ENCODE measurements around the gene SRD5A1. TPM values are rescaled to one million over a fixed set of nuclear protein-coding genes. Genes with fewer than 3 reads are reported as not detected.

Gene SRD5A1
- total RNA-seq, 1 donor from 2014 or later: 37.4 TPM

DNA sequence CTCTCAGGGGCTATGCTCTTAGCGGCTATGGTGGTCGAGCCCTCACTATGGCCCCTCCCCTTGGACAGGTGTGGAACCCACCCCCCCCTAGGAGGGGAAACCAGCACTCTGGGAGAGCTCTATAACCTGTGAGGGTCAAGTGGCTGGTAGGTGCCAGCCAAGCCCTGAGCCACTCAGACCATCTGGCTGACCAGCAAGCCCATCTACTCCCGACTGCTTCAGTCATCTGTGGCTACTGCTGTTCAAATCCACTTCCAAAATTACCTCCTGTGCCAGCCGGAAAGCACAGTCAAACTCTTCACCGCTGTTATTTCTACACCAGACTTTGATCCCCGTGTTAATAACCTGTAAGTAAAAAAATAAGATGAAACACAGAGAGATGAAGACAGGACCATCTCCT is 28.9 kb upstream of the SRD5A1 start:
- H3K27me3 ChIP-seq (ENCODE audit: control insufficient read depth, insufficient read depth, low read length): no peaks in the 10 kb centered on the region
- DNase-seq (ENCODE audit: low read depth): no peak
- H3K36me3 ChIP-seq (ENCODE audit: control insufficient read depth, insufficient read depth, low read length): peaks cover 11% of the 10 kb centered on the region

DNA sequence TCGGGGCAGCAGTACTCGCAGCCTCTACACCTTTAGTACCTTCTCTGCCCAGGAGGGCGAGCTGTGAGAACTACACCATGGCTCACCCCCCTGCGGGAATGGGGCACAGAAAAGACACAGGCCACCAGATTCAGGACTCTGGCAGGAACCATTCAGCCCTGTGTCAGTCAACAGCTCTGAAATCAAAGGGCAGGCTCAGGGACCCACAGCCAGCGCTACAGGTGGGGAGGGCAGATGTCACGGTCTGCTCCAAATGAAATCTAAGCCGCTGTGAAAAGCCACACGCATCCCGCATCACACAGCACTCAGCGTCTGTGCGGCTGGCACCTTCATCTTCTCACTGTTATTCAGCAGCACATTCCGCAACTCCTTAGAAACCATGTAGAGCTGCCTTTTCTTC is 28.3 kb upstream of the SRD5A1 start:
- TF ChIP-seq, protein P1, sequence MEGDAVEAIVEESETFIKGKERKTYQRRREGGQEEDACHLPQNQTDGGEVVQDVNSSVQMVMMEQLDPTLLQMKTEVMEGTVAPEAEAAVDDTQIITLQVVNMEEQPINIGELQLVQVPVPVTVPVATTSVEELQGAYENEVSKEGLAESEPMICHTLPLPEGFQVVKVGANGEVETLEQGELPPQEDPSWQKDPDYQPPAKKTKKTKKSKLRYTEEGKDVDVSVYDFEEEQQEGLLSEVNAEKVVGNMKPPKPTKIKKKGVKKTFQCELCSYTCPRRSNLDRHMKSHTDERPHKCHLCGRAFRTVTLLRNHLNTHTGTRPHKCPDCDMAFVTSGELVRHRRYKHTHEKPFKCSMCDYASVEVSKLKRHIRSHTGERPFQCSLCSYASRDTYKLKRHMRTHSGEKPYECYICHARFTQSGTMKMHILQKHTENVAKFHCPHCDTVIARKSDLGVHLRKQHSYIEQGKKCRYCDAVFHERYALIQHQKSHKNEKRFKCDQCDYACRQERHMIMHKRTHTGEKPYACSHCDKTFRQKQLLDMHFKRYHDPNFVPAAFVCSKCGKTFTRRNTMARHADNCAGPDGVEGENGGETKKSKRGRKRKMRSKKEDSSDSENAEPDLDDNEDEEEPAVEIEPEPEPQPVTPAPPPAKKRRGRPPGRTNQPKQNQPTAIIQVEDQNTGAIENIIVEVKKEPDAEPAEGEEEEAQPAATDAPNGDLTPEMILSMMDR (IDR thresholded peaks at IDR 0.05; ENCODE audit: insufficient read depth, low read length, poor library complexity, severe bottlenecking): no peak
- no peak overlapping the region for H3K4me3 ChIP-seq (ENCODE audit: low read depth, low read length)
- no peaks in the 10 kb centered on the region for H3K27me3 ChIP-seq (ENCODE audit: control insufficient read depth, insufficient read depth, low read length)
- DNase-seq (ENCODE audit: low read depth): no peak
- H3K36me3 ChIP-seq (ENCODE audit: control insufficient read depth, insufficient read depth, low read length): peaks cover 11% of the 10 kb centered on the region

More for the DNA sequence above, 28.9 kb upstream of the SRD5A1 start:
- no peak overlapping the region for H3K4me3 ChIP-seq (ENCODE audit: low read depth, low read length)
- TF ChIP-seq, protein P1 (IDR thresholded peaks at IDR 0.05; ENCODE audit: insufficient read depth, low read length, poor library complexity, severe bottlenecking): no peak

DNA sequence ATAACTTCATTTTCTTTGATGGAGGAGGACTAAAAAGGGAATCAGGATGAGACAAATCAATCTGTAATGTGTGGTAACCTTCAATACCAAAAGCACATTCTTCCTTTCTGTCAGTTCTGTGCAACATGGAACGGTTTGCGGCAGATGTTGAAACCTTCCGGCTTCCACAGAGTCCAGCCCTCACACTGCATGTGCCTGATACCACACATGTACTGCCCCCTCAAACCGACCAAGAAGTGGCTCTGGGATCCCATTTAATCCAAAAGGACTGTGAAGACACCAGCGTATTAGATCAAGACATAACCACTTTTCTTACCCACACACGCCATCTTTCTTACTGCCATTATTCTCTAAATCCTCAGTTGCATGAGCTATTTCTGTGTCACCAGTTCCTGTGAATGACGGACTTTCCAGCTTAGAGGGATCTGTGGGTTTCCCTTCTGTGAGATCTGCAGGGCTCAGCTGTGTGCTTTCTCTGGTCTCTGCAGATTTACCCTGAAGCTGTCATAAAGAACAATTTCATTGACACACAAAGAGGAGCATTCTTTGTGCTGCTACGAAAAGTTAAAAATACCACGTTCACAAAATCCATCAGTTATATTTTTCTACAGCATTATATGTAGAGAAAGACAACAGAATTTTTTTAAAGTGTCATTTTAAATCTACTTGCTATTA is 26.2 kb upstream of the SRD5A1 start:
- no peak for DNase-seq (ENCODE audit: low read depth)
- H3K36me3 ChIP-seq (ENCODE audit: control insufficient read depth, insufficient read depth, low read length): peaks cover 11% of the 10 kb centered on the region
- no peaks in the 10 kb centered on the region for H3K27me3 ChIP-seq (ENCODE audit: control insufficient read depth, insufficient read depth, low read length)
- TF ChIP-seq, protein P1 (IDR thresholded peaks at IDR 0.05; ENCODE audit: insufficient read depth, low read length, poor library complexity, severe bottlenecking): no peak
- H3K4me3 ChIP-seq (ENCODE audit: low read depth, low read length): no peak overlapping the region

DNA sequence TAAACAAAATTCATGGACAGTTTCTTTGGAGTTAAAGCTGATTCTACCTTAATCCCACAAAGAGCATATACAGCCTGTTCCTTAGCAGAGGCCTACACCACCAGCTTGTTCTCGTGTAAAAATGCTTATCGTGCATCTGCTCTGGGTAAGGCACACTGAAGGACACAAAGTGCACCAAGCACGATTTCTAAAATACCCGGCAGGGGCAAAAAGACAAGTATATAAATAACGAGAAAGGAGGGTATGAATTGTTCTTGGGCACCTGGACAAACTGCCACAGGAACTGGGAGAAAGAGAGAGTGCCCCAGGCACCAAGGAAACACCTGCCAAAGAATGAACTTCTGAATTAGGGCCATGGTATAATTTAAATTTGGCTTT is 25.7 kb upstream of the SRD5A1 start:
- Histone ChIP-seq H3K36me3 (ENCODE audit: control insufficient read depth, insufficient read depth, low read length) (peaks cover 11% of the 10 kb centered on the region), H3K27me3 (ENCODE audit: control insufficient read depth, insufficient read depth, low read length) (no peaks in the 10 kb centered on the region), H3K4me3 (ENCODE audit: low read depth, low read length) (no peak overlapping the region)
- DNase-seq (ENCODE audit: low read depth): no peak
- TF ChIP-seq, protein P1 (IDR thresholded peaks at IDR 0.05; ENCODE audit: insufficient read depth, low read length, poor library complexity, severe bottlenecking): no peak

- TF ChIP-seq, protein P1 (IDR thresholded peaks at IDR 0.05; ENCODE audit: insufficient read depth, low read length, poor library complexity, severe bottlenecking): no peak
- DNase-seq (ENCODE audit: low read depth): no peak
- H3K36me3 ChIP-seq (ENCODE audit: control insufficient read depth, insufficient read depth, low read length): peaks cover 11% of the 10 kb centered on the region
Measured at GRCh38 chr5:6608016-6608415, 25.2 kb upstream of the SRD5A1 start.

More at GRCh38 chr5:6608016-6608415, 25.2 kb upstream of the SRD5A1 start:
- no peaks in the 10 kb centered on the region for H3K27me3 ChIP-seq (ENCODE audit: control insufficient read depth, insufficient read depth, low read length)
- H3K4me3 ChIP-seq (ENCODE audit: low read depth, low read length): no peak overlapping the region

Data from kidney epithelial cell (primary cell).